NCI-H146 treated with DMSO at 0.1 percent for 48 hours (cell line): ENCODE measurements around the gene REG1B.
A peak's percentile ranks its signal among the peaks of the same experiment; 100 is the strongest.
"Not testable (repeated sequence)": the region's sequence is repeated elsewhere in the genome, so short reads cannot be mapped to it uniquely, and the experiment has no call there.

Experiments used
- DNase-seq: peaks from one replicate; lab custom pipeline; 2025; ENCODE audit not compliant: unreplicated experiment; lab: John Stamatoyannopoulos, UW

Gene REG1B

GRCh38 chr2:79085382-79085781 lies 2.4 kb downstream of the REG1B start:
- no peak for DNase-seq

GRCh38 chr2:79084495-79085135 lies 3.2 kb downstream of the REG1B start:
- no peak for DNase-seq

GRCh38 chr2:79083597-79084251 lies 4.1 kb downstream of the REG1B start:
- no peak for DNase-seq

GRCh38 chr2:79082987-79083386 lies 4.8 kb downstream of the REG1B start:
- no peak for DNase-seq

- no peak for DNase-seq
Measured at GRCh38 chr2:79071078-79071477, 16.7 kb downstream of the REG1B start.

- no peak for DNase-seq
Measured at GRCh38 chr2:79065201-79065600, 22.6 kb downstream of the REG1B start.

GRCh38 chr2:79054769-79055168 lies 33.0 kb downstream of the REG1B start:
- DNase-seq: not testable (repeated sequence)

- DNase-seq: not testable (repeated sequence)
Measured at GRCh38 chr2:79053486-79053885, 34.3 kb downstream of the REG1B start.

GRCh38 chr2:79041032-79041448 lies 46.8 kb downstream of the REG1B start:
- peak; percentile 7 for DNase-seq

- DNase-seq: no peak
Measured at GRCh38 chr2:79039944-79040343, 47.8 kb downstream of the REG1B start.
